ENCODE results near the gene MDFI. TPM values are rescaled to one million over a fixed set of nuclear protein-coding genes. Genes with fewer than 3 reads are reported as not detected.

The MDFI gene
- total and polyA plus RNA-seq, 4 donors = 0.13 to 22.3 (median 7.4) TPM

- H3K36me3 ChIP-seq (ENCODE audit: control insufficient read depth in 1 of 2, insufficient read depth in 2 of 2, low read length in 1 of 2) = no peaks in the 10 kb centered on the region
- no peak overlapping the region for H3K4me3 ChIP-seq (ENCODE audit: low read length in 2 of 2)
- intact Hi-C loops (cut with DNase I) = no loop called here
- no peak for DNase-seq
- H3K27me3 ChIP-seq (ENCODE audit: control insufficient read depth in 1 of 2, insufficient read depth in 2 of 2, low read length in 1 of 2) = no peaks in the 10 kb centered on the region
- H3K4me1 ChIP-seq (ENCODE audit: control insufficient read depth in 1 of 2, insufficient read depth in 2 of 2, low read length in 2 of 2) = peaks cover 0 to 5% of the 10 kb centered on the region in 2 donors
- H3K9me3 ChIP-seq (ENCODE audit: control insufficient read depth, low read length) = no peaks in the 10 kb centered on the region
- no peak for ATAC-seq (ENCODE audit: low FRiP score)
- H3K27ac ChIP-seq (ENCODE audit: low read depth in 1 of 2, low read length in 2 of 2) = no peak overlapping the region
- 89% methylated on average over 14 of the region's 14 CpGs for WGBS, 2 donors
These were observed 64.7 kb downstream of the MDFI start for GRCh38 chr6:41702771-41703494.

Small RNA genes within 50 kb of the gene (microRNA-seq; reads per million reads assigned to microRNA genes)
- gene MIR4641 = 0 reads per million in 2 donors

Other genes with a start within 250 kb of the MDFI start
- 10 to 100 TPM; 31.6 to 36.2 TPM for gene FOXP4, start 92.1 kb upstream of the MDFI start, total RNA-seq
- 10 to 100 TPM in 1 of 2 donors, 1 to 10 TPM in 1; 9.1 to 11.3 TPM for gene FOXP4, start 92.1 kb upstream of the MDFI start, polyA plus RNA-seq
- 10 to 100 TPM; 22.2 to 32.1 TPM for gene TFEB, start 97.1 kb downstream of the MDFI start, total RNA-seq
- 10 to 100 TPM in 1 of 2 donors, 1 to 10 TPM in 1; 7.3 to 20.9 TPM for gene TFEB, start 97.1 kb downstream of the MDFI start, polyA plus RNA-seq
- under 1 TPM; 0.33 to 0.65 TPM for gene PGC, start 108.9 kb downstream of the MDFI start, total RNA-seq
- gene PGC, start 108.9 kb downstream of the MDFI start, polyA plus RNA-seq = 1 to 10 TPM; 1.1 to 2.5 TPM
- gene FRS3, start 141.4 kb downstream of the MDFI start, total RNA-seq = 1 to 10 TPM; 3.7 to 5.4 TPM
- 10 to 100 TPM in 1 of 2 donors, 1 to 10 TPM in 1; 1.0 to 16.2 TPM for gene FRS3, start 141.4 kb downstream of the MDFI start, polyA plus RNA-seq
- 1 to 10 TPM; 3.5 to 8.8 TPM for gene PRICKLE4, start 142.3 kb downstream of the MDFI start, total RNA-seq
- 1 to 10 TPM in 1 of 2 donors, under 1 TPM in 1; 0.61 to 1.5 TPM for gene PRICKLE4, start 142.3 kb downstream of the MDFI start, polyA plus RNA-seq
- 10 to 100 TPM; 74.8 to 75.5 TPM for gene TOMM6, start 149.2 kb downstream of the MDFI start, total RNA-seq
- gene TOMM6, start 149.2 kb downstream of the MDFI start, polyA plus RNA-seq = 100 to 1,000 TPM; 213 to 236 TPM